ENCODE results near the gene CDCP1.

Gene CDCP1

DNA sequence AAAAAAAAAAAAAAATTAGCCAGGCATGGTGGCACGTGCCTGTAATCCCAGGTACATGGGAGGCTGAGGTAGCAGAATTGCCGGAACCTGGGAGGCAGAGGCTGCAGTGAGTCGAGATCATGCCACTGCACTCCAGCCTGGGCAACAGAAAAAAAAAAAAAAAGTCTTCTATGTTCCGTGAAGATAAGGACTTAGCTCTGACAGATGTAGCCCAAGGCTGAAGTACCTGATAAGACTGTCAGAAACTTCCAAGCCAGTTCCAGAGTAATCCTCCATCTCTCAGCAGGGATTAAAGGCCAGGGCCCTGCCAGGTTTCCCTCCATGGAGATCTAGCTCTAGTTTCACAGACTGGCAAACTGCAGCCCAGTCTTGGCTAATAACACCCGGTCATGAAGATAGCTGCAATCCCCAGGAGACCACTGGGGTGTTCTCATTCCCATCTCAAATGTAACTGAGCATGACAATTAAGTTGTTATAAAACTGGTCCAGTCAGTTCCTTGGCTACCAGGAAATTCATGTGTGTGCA, 8.5 kb downstream of the CDCP1 start:
- no peak overlapping the region for H3K4me3 ChIP-seq (ENCODE audit: low read length)
- TF ChIP-seq, protein P1, sequence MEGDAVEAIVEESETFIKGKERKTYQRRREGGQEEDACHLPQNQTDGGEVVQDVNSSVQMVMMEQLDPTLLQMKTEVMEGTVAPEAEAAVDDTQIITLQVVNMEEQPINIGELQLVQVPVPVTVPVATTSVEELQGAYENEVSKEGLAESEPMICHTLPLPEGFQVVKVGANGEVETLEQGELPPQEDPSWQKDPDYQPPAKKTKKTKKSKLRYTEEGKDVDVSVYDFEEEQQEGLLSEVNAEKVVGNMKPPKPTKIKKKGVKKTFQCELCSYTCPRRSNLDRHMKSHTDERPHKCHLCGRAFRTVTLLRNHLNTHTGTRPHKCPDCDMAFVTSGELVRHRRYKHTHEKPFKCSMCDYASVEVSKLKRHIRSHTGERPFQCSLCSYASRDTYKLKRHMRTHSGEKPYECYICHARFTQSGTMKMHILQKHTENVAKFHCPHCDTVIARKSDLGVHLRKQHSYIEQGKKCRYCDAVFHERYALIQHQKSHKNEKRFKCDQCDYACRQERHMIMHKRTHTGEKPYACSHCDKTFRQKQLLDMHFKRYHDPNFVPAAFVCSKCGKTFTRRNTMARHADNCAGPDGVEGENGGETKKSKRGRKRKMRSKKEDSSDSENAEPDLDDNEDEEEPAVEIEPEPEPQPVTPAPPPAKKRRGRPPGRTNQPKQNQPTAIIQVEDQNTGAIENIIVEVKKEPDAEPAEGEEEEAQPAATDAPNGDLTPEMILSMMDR (conservative IDR thresholded peaks at IDR 0.05; ENCODE audit: low read depth, low read length): no peak
- DNase-seq (ENCODE audit: low read depth): no peak

DNA sequence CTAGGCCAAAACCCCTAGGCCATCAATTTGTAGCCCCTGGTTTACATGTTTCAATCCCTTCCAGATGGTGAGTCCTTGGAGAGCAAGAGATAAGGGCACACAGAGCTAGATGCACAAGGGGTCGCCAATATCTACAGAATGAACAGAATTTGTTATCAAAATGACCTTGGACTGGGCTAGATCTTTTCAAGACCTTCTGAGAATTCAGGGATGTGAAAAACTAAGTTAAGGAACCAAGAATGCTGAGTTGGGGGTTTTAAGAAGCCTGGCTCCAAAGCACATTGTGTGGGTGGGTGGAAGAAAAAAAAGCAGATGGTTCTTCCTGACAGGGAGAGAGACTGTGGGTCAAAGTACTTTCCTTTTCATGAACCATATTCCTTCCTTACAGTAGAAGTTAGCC, 10.2 kb downstream of the CDCP1 start:
- H3K4me3 ChIP-seq (ENCODE audit: low read length): no peak overlapping the region
- DNase-seq (ENCODE audit: low read depth): no peak
- TF ChIP-seq, protein P1 (conservative IDR thresholded peaks at IDR 0.05; ENCODE audit: low read depth, low read length): no peak

DNA sequence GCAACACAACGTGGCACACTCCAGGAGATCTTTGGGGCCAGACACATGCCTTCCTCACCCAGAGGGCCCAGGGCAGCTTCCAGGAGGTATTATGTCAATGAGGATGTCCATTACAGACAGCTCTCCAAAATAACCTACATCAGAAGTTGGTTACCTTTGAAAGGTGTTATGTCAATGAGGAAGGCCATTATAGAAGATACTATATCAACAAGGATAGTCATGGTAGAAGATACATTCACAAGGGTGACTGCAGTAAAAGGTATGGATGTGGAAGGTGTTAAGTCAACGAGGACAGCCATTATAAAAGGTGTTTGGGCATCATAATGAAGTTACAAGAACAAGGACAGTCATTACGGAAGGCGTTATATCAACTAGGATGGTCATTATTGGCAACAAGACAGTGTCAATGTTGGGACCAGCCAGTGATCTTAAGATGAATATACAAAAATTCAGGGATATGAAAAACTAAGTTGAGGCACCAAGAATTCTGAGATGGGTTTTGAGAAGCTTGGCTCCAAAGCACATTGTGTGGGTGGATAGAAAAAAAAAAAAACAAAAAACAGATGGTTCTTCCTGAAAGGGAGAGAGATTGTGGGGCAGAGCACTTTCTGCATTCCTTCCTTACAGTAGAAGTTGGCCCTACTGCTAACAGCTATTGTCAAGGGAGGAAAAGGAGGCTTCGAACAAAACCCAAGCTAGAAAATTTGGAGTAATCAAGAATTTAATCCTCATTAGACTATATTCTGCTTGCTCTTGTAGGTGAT, 11.2 kb downstream of the CDCP1 start:
- TF ChIP-seq, protein P1 (conservative IDR thresholded peaks at IDR 0.05; ENCODE audit: low read depth, low read length): no peak
- DNase-seq (ENCODE audit: low read depth): no peak
- no peak overlapping the region for H3K4me3 ChIP-seq (ENCODE audit: low read length)

DNA sequence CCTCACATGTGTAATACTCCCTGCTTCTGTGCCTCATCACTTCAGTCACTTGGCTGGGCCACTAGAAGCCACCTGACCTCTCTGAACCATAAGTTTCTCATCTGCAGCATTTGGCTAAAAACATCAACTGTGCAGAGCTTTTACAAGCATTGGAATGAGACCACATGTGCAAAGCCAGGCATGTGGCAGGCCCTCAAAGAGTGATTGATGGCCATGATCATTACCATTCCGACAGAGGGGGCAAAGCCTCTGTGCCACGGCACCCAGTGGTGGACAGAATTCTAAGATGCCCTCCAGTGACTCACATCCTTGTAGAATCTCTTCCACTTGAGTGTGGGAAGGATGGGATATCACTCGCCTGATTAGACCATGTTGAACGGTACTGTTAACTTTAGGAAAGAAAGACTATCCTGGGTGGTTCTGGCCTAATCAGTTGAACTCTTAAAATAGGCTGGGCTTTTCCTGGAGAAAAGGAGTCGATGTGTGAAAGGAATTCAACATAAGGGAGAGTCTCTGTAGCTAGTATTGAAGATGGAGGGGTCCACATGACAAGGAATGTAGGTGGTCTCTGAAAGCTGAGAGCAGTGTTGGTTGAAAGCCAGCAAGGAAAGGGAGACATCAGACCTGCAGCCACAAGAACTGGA, 13.5 kb downstream of the CDCP1 start:
- DNase-seq (ENCODE audit: low read depth): no peak
- no peak overlapping the region for H3K4me3 ChIP-seq (ENCODE audit: low read length)
- TF ChIP-seq, protein P1 (conservative IDR thresholded peaks at IDR 0.05; ENCODE audit: low read depth, low read length): no peak

DNA sequence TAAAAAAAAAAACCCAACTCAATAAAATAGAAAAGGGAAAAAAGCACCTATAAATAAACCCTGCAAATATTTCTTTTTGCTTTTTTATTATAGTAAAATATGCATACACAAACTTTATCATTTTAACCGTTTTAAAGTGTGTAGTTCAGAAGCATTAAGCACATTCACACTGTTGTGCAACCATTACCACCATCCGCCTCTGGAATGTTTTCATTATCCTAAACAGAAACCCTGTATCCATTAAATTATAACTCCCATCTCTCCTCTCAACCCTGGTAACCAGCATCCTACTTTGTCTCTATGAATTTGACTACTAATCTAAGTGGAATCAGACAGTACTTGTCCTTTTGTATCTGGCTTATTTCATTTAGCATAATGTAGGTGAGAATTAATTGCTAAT, 15.0 kb downstream of the CDCP1 start:
- DNase-seq (ENCODE audit: low read depth): no peak
- TF ChIP-seq, protein P1 (conservative IDR thresholded peaks at IDR 0.05; ENCODE audit: low read depth, low read length): no peak
- H3K4me3 ChIP-seq (ENCODE audit: low read length): no peak overlapping the region

DNA sequence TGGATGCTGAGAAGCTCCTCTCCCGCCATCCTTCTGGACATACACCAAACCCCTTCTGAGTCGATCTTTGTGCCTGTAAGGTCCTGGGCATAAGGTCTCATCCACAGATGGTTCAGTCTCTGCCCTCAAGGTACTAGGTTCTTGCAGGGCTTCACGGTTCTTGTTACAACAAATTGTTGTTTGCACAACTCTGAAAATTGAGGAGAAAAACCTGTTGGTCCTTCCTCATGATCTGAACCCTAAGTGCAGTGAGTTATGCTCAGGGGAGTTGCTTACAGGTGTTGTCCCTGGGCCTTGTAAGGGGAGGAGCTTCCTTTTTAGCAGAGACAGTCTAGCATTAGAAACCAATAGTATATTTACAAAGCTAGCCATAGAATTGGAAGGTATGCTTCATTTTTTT, 15.7 kb downstream of the CDCP1 start:
- H3K4me3 ChIP-seq (ENCODE audit: low read length): no peak overlapping the region
- DNase-seq (ENCODE audit: low read depth): no peak
- TF ChIP-seq, protein P1 (conservative IDR thresholded peaks at IDR 0.05; ENCODE audit: low read depth, low read length): no peak

DNA sequence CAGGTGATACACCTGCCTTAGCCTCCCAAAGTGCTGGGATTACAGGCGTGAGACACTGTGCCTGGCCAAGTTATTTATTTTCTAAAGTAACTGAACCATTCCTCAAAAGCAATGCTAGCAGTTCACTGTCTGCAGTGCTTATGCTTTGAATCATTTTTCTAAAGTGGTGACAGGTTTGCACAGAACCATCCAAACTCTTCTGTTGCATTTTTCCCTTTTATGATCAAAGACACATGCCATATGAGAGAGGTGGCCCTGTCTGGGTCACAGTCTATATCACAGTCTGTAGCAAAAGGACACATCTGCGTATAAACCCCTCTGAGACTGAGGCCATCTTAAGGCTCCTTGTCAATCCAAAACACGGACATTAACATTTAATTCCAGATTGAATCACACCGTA, 17.2 kb downstream of the CDCP1 start:
- H3K4me3 ChIP-seq (ENCODE audit: low read length): no peak overlapping the region
- no peak for DNase-seq (ENCODE audit: low read depth)
- TF ChIP-seq, protein P1 (conservative IDR thresholded peaks at IDR 0.05; ENCODE audit: low read depth, low read length): no peak

Measured in retinal pigment epithelial cell (primary cell).